Activated naive CD8-positive, alpha-beta T cell treated with anti-CD3 and anti-CD28 coated beads, Interleukin-2, amount 10 ng/mL, durations not matched to agents 7 days and 5 days (primary cell): Measurements from ENCODE around the gene FPGS. TPM values are rescaled to one million over a fixed set of nuclear protein-coding genes. Genes with fewer than 3 reads are reported as not detected.

Source experiments
- ATAC-seq: fragments of 150-1000 bp; cut with Tn5 transposase; one replicate; pipeline ENCODE4 v1.10.0; 2021; ENCODE audit warnings: low read depth, moderate library complexity
- POLR2A ChIA-PET: fragments of 350-600 bp; sonication (Branson Sonifier 250); formaldehyde crosslinking; loops from one replicate; lab custom pipeline; 2021; ENCODE audit warnings: antibody characterized with exemption; lab: Charles Lee
- DNase-seq: peaks from one replicate; pipeline ENCODE4 v3.0.0; 2021
- H3K27ac Mint-ChIP-seq: one replicate; pipeline ENCODE4 v1.8.0; 2022; ENCODE audit warnings: mild to moderate bottlenecking, mixed read lengths
- H3K27me3 Mint-ChIP-seq: one replicate; pipeline ENCODE4 v1.8.0; 2022; ENCODE audit warnings: mild to moderate bottlenecking, moderate library complexity, mixed read lengths
- H3K36me3 Mint-ChIP-seq: one replicate; pipeline ENCODE4 v1.8.0; 2021; ENCODE audit warnings: mild to moderate bottlenecking, mixed read lengths
- H3K4me1 Mint-ChIP-seq: one replicate; pipeline ENCODE4 v1.8.0; 2021; ENCODE audit warnings: mixed read lengths
- H3K4me3 Mint-ChIP-seq: one replicate; pipeline ENCODE4 v1.8.0; 2022; ENCODE audit warnings: mild to moderate bottlenecking, moderate library complexity, mixed read lengths
- H3K9me3 Mint-ChIP-seq: one replicate; pipeline ENCODE4 v1.8.0; 2021; ENCODE audit warnings: mixed read lengths
- microRNA-seq: library from miRNA; unstranded; fragments of <30 nt; microRNA quantifications from one replicate; pipeline ENCODE4 v1.2.0, GENCODE V29; 2022
- total RNA-seq, 2 experiments: library from RNA; stranded (reverse); gene quantifications; one replicate each; pipeline ENCODE4 v1.2.3, GENCODE V29; 2021

The FPGS gene
- total RNA-seq, 2 experiments from 2014 or later = 108 to 109 TPM

- Mint-ChIP-seq H3K4me1 (peaks cover 32% of the 10 kb centered on the region), H3K9me3 (no peaks in the 10 kb centered on the region), H3K36me3 (no peaks in the 10 kb centered on the region), H3K4me3 (no peak overlapping the region), H3K27ac (no peak overlapping the region), H3K27me3 (no peaks in the 10 kb centered on the region)
- ATAC-seq = no peak
- POLR2A ChIA-PET = interaction anchor here (1.5 kb wide), 1 partner anchor 9 kb away, joined by 3 read pairs; no protein-coding TSS in a partner anchor
- no peak for DNase-seq
Observed at GRCh38 chr9:127856729-127857116, 54.0 kb downstream of the FPGS start.

- Mint-ChIP-seq H3K9me3 (no peaks in the 10 kb centered on the region), H3K27ac (no peak overlapping the region), H3K36me3 (no peaks in the 10 kb centered on the region), H3K4me3 (no peak overlapping the region), H3K4me1 (peaks cover 31% of the 10 kb centered on the region), H3K27me3 (no peaks in the 10 kb centered on the region)
- no peak for DNase-seq
- POLR2A ChIA-PET = interaction anchor here (1.5 kb wide), 1 partner anchor 8 kb away, joined by 3 read pairs; no protein-coding TSS in a partner anchor
- no peak for ATAC-seq
Observed at GRCh38 chr9:127857278-127857677, 54.6 kb downstream of the FPGS start.

GRCh38 chr9:127858041-127858512 is 55.4 kb downstream of the FPGS start:
- POLR2A ChIA-PET = no interaction called here
- Mint-ChIP-seq H3K9me3 (no peaks in the 10 kb centered on the region), H3K36me3 (no peaks in the 10 kb centered on the region), H3K4me1 (peaks cover 35% of the 10 kb centered on the region), H3K4me3 (no peak overlapping the region), H3K27ac (no peak overlapping the region), H3K27me3 (no peaks in the 10 kb centered on the region)
- no peak for DNase-seq
- ATAC-seq = no peak

GRCh38 chr9:127860260-127860659 is 57.6 kb downstream of the FPGS start:
- no peak for DNase-seq
- Mint-ChIP-seq H3K4me1 (peaks cover 40% of the 10 kb centered on the region), H3K27me3 (no peaks in the 10 kb centered on the region), H3K4me3 (no peak overlapping the region), H3K27ac (peak overlapping the region; percentile 16), H3K9me3 (no peaks in the 10 kb centered on the region), H3K36me3 (no peaks in the 10 kb centered on the region)
- no peak for ATAC-seq
- POLR2A ChIA-PET = no interaction called here

GRCh38 chr9:127860779-127861178 is 58.1 kb downstream of the FPGS start:
- no peak for ATAC-seq
- peaks cover 43% of the 10 kb centered on the region for H3K4me1 Mint-ChIP-seq
- POLR2A ChIA-PET = interaction anchor here (0.9 to 1.2 kb wide), 2 partner anchors 58 to 304 kb away, joined by 3 to 6 read pairs; partner anchors contain the start of gene FPGS
- no peaks in the 10 kb centered on the region for H3K9me3 Mint-ChIP-seq
- no peaks in the 10 kb centered on the region for H3K27me3 Mint-ChIP-seq
- H3K4me3 Mint-ChIP-seq = no peak overlapping the region
- H3K36me3 Mint-ChIP-seq = peaks cover 1% of the 10 kb centered on the region
- H3K27ac Mint-ChIP-seq = peak overlapping the region; percentile 67
- no peak for DNase-seq

- Mint-ChIP-seq H3K27me3 (no peaks in the 10 kb centered on the region), H3K27ac (peak overlapping the region; percentile 90), H3K4me3 (peak overlapping the region; percentile 55), H3K4me1 (peaks cover 40% of the 10 kb centered on the region), H3K36me3 (peaks cover 4% of the 10 kb centered on the region), H3K9me3 (no peaks in the 10 kb centered on the region)
- DNase-seq (peak; percentile 70), ATAC-seq (peak; percentile 84)
- POLR2A ChIA-PET = interaction anchor here (0.8 to 4.0 kb wide), 6 partner anchors 9 to 86 kb away, joined by 3 to 20 read pairs (median 8); partner anchors contain the start of genes CDK9, ENG and FPGS
Observed at GRCh38 chr9:127862075-127863011, 59.7 kb downstream of the FPGS start.

- POLR2A ChIA-PET = interaction anchor here (0.8 to 4.0 kb wide), 5 partner anchors 10 to 87 kb away, joined by 3 to 20 read pairs (median 10); partner anchors contain the start of genes CDK9 and ENG
- Mint-ChIP-seq H3K36me3 (peaks cover 4% of the 10 kb centered on the region), H3K4me1 (peaks cover 40% of the 10 kb centered on the region), H3K27ac (peak overlapping the region; percentile 90), H3K9me3 (no peaks in the 10 kb centered on the region), H3K4me3 (no peak overlapping the region), H3K27me3 (no peaks in the 10 kb centered on the region)
- ATAC-seq (no peak), DNase-seq (no peak)
Observed at GRCh38 chr9:127863191-127863621, 60.5 kb downstream of the FPGS start.

Small RNA genes within 50 kb of the gene (microRNA-seq; reads per million reads assigned to microRNA genes)
- gene MIR2861 = not detected
- not detected for gene MIR3960

Other genes with a start within 250 kb of the FPGS start
- 10 to 100 TPM; 19.8 to 21.7 TPM for gene STXBP1, start 190.6 kb upstream of the FPGS start, total RNA-seq
- gene CFAP157, start 95.9 kb upstream of the FPGS start, total RNA-seq = under 1 TPM in 1 of 2 experiments, not detected in 1; 0.23 TPM
- 10 to 100 TPM in 1 of 2 experiments, 1 to 10 TPM in 1; 9.9 to 13.1 TPM for gene PTRH1, start 87.2 kb upstream of the FPGS start, total RNA-seq
- 1 to 10 TPM; 4.4 to 5.3 TPM for gene TTC16, start 86.8 kb upstream of the FPGS start, total RNA-seq
- 10 to 100 TPM; 21.7 to 24.4 TPM for gene TOR2A, start 67.6 kb upstream of the FPGS start, total RNA-seq
- gene SH2D3C, start 24.2 kb upstream of the FPGS start, total RNA-seq = 10 to 100 TPM; 64.6 to 67.1 TPM
- 100 to 1,000 TPM; 134 to 136 TPM for gene CDK9, start 16.8 kb upstream of the FPGS start, total RNA-seq
- gene ENG, start 51.8 kb downstream of the FPGS start, total RNA-seq = 10 to 100 TPM; 19.7 to 20.1 TPM
- gene AK1, start 74.8 kb downstream of the FPGS start, total RNA-seq = 10 to 100 TPM; 46.8 to 54.6 TPM
- 100 to 1,000 TPM; 105 to 112 TPM for gene ST6GALNAC6, start 96.7 kb downstream of the FPGS start, total RNA-seq
- 10 to 100 TPM; 51.1 to 59.5 TPM for gene ST6GALNAC4, start 114.2 kb downstream of the FPGS start, total RNA-seq
- gene PIP5KL1, start 127.9 kb downstream of the FPGS start, total RNA-seq = 1 to 10 TPM; 1.5 to 1.9 TPM
- gene DPM2, start 135.0 kb downstream of the FPGS start, total RNA-seq = 10 to 100 TPM; 49.2 to 54.2 TPM
- gene EEIG1, start 178.1 kb downstream of the FPGS start, total RNA-seq = 100 to 1,000 TPM; 329 to 366 TPM